Measurements from ENCODE around the gene DHRSX.
A peak's percentile ranks its signal among the peaks of the same experiment; 100 is the strongest.
"Not testable (repeated sequence)": the region's sequence is repeated elsewhere in the genome, so short reads cannot be mapped to it uniquely, and the experiment has no call there.

DHRSX gene

GRCh38 chrX:2500803-2501558 lies at the start of gene DHRSX, which contains the start of gene ZBED1:
Gene DHRSX, minus strand, starts transcription at chrX:2500976. Its CDS starts 51 bp downstream, at chrX:2500925.
Gene ZBED1, minus strand, starts transcription at chrX:2500976. Its CDS starts 10,257 bp downstream, at chrX:2490719.
- no peak for DNase-seq (ENCODE audit: low spot score)

GRCh38 chrX:2549876-2550275 lies 49.1 kb upstream of the DHRSX start:
- no peak for DNase-seq (ENCODE audit: low spot score)

- no peak for DNase-seq (ENCODE audit: low spot score)
These were observed 48.1 kb upstream of the DHRSX start for GRCh38 chrX:2548711-2549423.

GRCh38 chrX:2547736-2548135 lies 47.0 kb upstream of the DHRSX start:
- no peak for DNase-seq (ENCODE audit: low spot score)

- DNase-seq (ENCODE audit: low spot score): no peak
These were observed 45.7 kb upstream of the DHRSX start for GRCh38 chrX:2546496-2546895.

- no peak for DNase-seq (ENCODE audit: low spot score)
These were observed 44.4 kb upstream of the DHRSX start for GRCh38 chrX:2545144-2545543.

GRCh38 chrX:2542826-2543521 lies 42.2 kb upstream of the DHRSX start:
- no peak for DNase-seq (ENCODE audit: low spot score)

- no peak for DNase-seq (ENCODE audit: low spot score)
These were observed 40.8 kb upstream of the DHRSX start for GRCh38 chrX:2541603-2542002.

- no peak for DNase-seq (ENCODE audit: low spot score)
These were observed 39.7 kb upstream of the DHRSX start for GRCh38 chrX:2540426-2540947.

GRCh38 chrX:2539586-2539985 lies 38.8 kb upstream of the DHRSX start:
- no peak for DNase-seq (ENCODE audit: low spot score)

GRCh38 chrX:2538031-2538757 lies 37.4 kb upstream of the DHRSX start:
- peak; percentile 68 for DNase-seq (ENCODE audit: low spot score)

GRCh38 chrX:2536974-2537373 lies 36.2 kb upstream of the DHRSX start:
- peak; percentile 31 for DNase-seq (ENCODE audit: low spot score)

- no peak for DNase-seq (ENCODE audit: low spot score)
These were observed 35.4 kb upstream of the DHRSX start for GRCh38 chrX:2536141-2536540.

- not testable (repeated sequence) for DNase-seq (ENCODE audit: low spot score)
These were observed 33.7 kb upstream of the DHRSX start for GRCh38 chrX:2534261-2535021.

GRCh38 chrX:2533424-2533823 lies 32.6 kb upstream of the DHRSX start:
- DNase-seq (ENCODE audit: low spot score): no peak

- DNase-seq (ENCODE audit: low spot score): no peak
These were observed 25.6 kb upstream of the DHRSX start for GRCh38 chrX:2526390-2526789.

GRCh38 chrX:2523911-2524310 lies 23.1 kb upstream of the DHRSX start:
- DNase-seq (ENCODE audit: low spot score): no peak

GRCh38 chrX:2521927-2522386 lies 21.2 kb upstream of the DHRSX start:
- DNase-seq (ENCODE audit: low spot score): no peak

- DNase-seq (ENCODE audit: low spot score): peak; percentile 25
These were observed 20.5 kb upstream of the DHRSX start for GRCh38 chrX:2521092-2521926.

GRCh38 chrX:2520539-2520938 lies 19.8 kb upstream of the DHRSX start:
- no peak for DNase-seq (ENCODE audit: low spot score)
